DOHH2 (cell line): ENCODE results near the gene MAP2K6.

Experiments used
- EZH2phosphoT487 ChIP-seq: fragments of 200-600 bp; sonication (generic); IDR thresholded peaks from 2 replicates; pipeline ENCODE4 v1.6.1; 2017; ENCODE audit warnings: borderline replicate concordance, mild to moderate bottlenecking, antibody characterized with exemption, low read length, moderate library complexity, mixed read lengths
- TF ChIP-seq, protein P1 (sequence below): fragments of 200-600 bp; sonication (generic); IDR thresholded peaks from one replicate; pipeline ENCODE4 v1.5.1; 2014; ENCODE audit warnings: antibody characterized with exemption, mild to moderate bottlenecking, low read depth, low read length; ENCODE audit not compliant: poor library complexity, severe bottlenecking

GRCh38 chr17:69523244-69523861 lies 108.9 kb downstream of the MAP2K6 start:
- TF ChIP-seq, protein P1, sequence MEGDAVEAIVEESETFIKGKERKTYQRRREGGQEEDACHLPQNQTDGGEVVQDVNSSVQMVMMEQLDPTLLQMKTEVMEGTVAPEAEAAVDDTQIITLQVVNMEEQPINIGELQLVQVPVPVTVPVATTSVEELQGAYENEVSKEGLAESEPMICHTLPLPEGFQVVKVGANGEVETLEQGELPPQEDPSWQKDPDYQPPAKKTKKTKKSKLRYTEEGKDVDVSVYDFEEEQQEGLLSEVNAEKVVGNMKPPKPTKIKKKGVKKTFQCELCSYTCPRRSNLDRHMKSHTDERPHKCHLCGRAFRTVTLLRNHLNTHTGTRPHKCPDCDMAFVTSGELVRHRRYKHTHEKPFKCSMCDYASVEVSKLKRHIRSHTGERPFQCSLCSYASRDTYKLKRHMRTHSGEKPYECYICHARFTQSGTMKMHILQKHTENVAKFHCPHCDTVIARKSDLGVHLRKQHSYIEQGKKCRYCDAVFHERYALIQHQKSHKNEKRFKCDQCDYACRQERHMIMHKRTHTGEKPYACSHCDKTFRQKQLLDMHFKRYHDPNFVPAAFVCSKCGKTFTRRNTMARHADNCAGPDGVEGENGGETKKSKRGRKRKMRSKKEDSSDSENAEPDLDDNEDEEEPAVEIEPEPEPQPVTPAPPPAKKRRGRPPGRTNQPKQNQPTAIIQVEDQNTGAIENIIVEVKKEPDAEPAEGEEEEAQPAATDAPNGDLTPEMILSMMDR = peak; percentile 74
- no peak for TF ChIP-seq EZH2phosphoT487
